GM19099 (cell line): ENCODE measurements around the gene LYSET.

ENCODE experiments used
- POLR2A ChIP-seq: IDR thresholded peaks from 3 replicates; pipeline ENCODE4 v1.6.1; 2011; ENCODE audit warnings: low read depth; ENCODE audit not compliant: insufficient read length; ENCODE audit errors: extremely low read depth

Gene LYSET

DNA sequence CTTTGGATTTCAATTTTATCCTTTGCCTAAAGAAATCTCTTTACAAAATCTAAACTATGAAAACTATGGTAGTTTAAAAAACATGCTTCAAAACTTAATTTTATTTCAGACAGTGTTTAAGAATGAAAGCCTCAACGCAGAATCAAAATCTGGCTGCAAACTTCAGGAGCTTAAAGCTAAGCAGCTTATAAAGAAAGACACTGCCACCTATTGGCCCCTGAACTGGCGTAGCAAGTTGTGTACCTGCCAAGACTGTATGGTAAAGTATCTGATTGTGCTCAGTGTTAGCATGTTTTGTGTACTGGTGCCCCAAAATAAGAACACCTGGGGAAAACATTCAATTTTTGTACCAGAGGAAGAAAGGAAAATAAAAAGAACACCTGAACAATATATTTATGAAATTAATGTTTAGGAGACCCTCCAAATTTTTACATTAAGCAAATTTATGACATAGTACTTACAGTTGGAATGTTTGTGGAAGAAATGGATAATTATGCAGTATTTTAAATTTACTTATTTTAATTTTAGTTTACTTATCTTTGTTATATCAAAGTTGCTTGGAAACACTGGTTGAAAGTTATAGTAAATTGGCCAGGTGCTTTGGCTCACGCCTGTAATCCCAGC is 34.1 kb downstream of the LYSET start:
- no peak for TF ChIP-seq POLR2A

DNA sequence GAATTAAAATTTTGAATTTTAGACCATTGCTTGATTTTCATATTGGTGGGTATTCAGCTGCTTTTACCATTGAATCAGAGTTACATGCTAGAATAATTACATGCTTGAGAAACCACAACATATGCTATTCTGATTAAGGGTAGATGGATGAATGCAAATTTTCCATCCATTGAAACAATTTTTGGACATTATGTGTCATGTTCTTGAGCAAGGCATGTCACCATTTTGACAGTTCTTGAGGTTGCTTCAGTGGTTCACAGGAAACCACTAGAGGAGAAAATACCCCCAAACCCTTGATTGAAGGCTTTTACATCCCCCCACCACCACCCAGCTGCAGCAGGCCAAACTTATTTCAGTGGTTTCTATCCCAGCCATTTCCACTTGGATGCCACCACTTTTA is 35.4 kb downstream of the LYSET start:
- no peak for TF ChIP-seq POLR2A

GRCh38 chr14:93223565-93223964 is 38.4 kb downstream of the LYSET start:
- no peak for TF ChIP-seq POLR2A

DNA sequence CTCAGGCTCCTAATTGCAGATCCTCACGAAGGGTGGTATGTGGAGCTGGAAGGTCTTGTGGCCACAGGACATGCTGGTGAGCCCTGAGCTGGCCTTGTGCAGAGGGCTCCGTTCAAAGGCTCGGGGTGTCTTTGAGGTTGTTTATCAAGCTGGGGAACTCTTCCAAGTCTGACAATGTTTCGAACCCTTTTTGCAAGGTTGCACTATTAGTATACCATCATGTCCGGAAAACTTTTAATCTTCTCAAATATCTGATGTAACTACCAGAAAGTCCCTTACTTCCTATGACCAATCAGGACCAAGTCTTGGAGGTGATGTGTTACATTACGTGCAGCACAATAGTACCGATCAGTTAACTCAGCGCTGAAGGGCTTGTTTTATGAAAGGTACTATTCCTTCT is 43.4 kb downstream of the LYSET start:
- no peak for TF ChIP-seq POLR2A

DNA sequence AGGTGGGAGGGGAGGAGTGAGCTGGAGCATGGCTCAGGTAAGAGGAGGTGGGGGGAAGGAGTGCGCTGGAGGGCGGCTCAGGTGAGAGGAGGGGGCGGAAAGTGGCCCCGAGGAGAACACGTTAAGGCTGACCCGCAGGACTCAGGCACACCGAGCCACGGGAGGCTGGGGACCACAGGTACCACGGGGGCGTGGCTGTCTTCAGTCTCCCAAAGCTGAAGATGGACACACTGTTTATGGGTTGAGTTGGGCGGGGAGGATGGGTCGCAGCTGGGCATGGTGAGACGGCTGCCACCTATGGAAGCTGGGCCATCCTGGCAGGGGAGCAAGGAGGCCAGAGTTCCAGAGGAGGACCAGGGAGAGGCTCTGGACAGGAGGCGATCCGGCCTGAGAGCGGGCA is 45.4 kb downstream of the LYSET start:
- no peak for TF ChIP-seq POLR2A

GRCh38 chr14:93231129-93231979 is 46.2 kb downstream of the LYSET start:
- no peak for TF ChIP-seq POLR2A

- no peak for TF ChIP-seq POLR2A
Measured at GRCh38 chr14:93232159-93232558, 47.0 kb downstream of the LYSET start.

DNA sequence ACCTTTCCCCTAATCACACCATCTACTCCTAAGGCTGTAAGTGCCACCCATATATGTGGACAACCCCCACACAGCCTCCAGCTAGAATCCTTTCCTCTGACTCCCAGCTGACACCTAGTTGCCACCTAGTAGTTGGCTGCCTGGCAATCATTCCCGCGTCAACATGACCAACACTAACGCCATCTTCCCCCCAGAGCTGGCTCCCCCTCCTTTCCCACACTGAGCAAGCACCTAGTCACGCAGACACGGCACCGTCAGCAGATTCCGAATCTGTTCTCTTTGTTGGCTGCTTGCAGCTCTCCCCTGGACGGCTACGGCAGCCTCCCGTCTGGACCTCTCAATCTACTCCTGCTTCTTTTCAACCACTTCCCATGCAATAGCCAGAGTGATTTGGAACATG is 49.7 kb downstream of the LYSET start:
- no peak for TF ChIP-seq POLR2A
